Measurements from ENCODE around the gene LCN15. TPM values are rescaled to one million over a fixed set of nuclear protein-coding genes. Genes with fewer than 3 reads are reported as not detected.
"Not testable (repeated sequence)": the region's sequence is repeated elsewhere in the genome, so short reads cannot be mapped to it uniquely, and the experiment has no call there.

Gene LCN15
- total RNA-seq, 1 donor from 2014 or later, result 1.9 TPM

DNA sequence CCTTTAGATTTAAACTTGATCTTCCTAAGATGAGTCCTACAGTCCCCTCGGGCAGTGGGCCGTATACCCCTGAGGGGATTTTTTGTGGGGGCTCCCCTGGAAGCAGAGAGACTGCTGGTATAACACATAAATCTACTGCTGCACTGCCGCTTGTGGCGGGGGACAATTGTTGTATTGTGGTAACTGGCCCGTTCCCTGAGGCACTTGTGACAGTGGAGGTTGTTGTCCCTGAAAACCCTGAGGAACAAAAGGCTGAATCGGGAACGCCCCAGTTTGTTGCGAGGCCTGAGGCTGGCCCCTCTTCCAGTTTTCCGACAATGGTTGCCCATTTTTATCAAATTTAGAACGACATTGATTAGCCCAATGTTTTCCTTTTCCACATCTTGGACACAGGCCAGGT is 22.1 kb upstream of the LCN15 start:
- Mint-ChIP-seq H3K4me3 (ENCODE audit: unreplicated experiment) (no peak overlapping the region), H3K27ac (ENCODE audit: unreplicated experiment) (no peak overlapping the region), H3K9me3 (ENCODE audit: unreplicated experiment) (no peaks in the 10 kb centered on the region), H3K27me3 (ENCODE audit: unreplicated experiment) (no peaks in the 10 kb centered on the region), H3K4me1 (ENCODE audit: low read depth, unreplicated experiment) (peaks cover 51% of the 10 kb centered on the region), H3K36me3 (ENCODE audit: unreplicated experiment) (no peaks in the 10 kb centered on the region)
- TF ChIP-seq, protein P1, sequence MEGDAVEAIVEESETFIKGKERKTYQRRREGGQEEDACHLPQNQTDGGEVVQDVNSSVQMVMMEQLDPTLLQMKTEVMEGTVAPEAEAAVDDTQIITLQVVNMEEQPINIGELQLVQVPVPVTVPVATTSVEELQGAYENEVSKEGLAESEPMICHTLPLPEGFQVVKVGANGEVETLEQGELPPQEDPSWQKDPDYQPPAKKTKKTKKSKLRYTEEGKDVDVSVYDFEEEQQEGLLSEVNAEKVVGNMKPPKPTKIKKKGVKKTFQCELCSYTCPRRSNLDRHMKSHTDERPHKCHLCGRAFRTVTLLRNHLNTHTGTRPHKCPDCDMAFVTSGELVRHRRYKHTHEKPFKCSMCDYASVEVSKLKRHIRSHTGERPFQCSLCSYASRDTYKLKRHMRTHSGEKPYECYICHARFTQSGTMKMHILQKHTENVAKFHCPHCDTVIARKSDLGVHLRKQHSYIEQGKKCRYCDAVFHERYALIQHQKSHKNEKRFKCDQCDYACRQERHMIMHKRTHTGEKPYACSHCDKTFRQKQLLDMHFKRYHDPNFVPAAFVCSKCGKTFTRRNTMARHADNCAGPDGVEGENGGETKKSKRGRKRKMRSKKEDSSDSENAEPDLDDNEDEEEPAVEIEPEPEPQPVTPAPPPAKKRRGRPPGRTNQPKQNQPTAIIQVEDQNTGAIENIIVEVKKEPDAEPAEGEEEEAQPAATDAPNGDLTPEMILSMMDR (IDR thresholded peaks at IDR 0.05; ENCODE audit: partially characterized antibody, unreplicated experiment), result no peak
- no peak for DNase-seq

DNA sequence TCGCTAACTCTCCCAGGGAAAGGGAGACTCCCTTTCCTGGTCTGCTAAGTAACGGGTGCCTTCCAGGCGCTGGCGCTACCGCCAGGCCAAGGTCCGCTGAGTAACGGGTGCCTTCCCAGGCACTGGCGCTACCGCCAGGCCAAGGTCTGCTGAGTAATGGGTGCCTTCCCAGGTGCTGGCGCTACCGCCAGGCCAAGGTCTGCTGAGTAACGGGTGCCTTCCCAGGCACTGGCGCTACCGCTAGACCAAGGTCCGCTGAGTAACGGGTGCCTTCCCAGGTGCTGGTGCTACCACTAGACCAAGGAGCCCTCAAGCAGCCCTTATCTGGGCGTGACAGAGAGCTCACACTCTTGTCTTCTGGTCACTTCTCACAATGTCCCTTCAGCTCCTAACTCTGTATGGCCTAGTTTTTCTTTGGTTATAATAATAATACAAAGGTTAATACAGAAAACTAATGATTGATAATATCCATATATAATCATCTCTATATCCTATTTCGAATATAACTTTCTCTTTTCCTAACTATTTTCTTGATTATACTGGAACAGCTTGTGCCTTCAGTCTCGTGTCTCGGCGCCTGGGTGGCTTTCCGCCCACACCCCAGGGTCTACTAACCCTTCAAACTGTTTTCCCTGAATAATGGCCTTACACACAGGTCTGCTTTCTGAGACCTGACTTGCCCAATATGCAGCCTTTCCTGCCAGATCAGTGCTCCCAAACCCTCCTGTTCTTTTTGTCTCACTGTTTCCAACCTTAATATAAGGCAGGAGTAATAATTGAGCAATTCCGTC is 21.4 kb upstream of the LCN15 start:
- H3K27me3 Mint-ChIP-seq (ENCODE audit: unreplicated experiment); H3K27ac Mint-ChIP-seq (ENCODE audit: unreplicated experiment); H3K9me3 Mint-ChIP-seq (ENCODE audit: unreplicated experiment); H3K36me3 Mint-ChIP-seq (ENCODE audit: unreplicated experiment); DNase-seq: not testable (repeated sequence)
- Mint-ChIP-seq H3K4me1 (ENCODE audit: low read depth, unreplicated experiment) (peaks cover 51% of the 10 kb centered on the region), H3K4me3 (ENCODE audit: unreplicated experiment) (peak overlapping the region; percentile 8)

DNA sequence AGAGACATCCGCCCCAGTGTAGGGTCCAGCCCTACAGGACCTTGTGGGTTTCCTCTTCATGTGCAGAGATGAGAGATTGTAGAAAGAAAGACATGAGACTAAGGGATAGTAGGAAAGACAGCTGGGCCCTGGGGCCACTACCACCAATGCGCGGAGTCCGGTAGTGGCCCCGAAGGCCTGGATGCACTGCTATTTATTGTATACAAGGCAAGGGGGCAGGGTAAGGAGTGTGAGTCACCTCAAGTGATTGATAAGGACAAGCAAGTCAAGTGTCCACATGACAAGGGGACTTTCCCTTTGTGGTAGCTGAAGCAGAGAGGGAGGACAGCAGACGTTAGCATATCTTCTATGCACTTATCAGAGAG is 20.7 kb upstream of the LCN15 start:
- H3K27me3 Mint-ChIP-seq (ENCODE audit: unreplicated experiment), result peaks cover 4% of the 10 kb centered on the region
- H3K36me3 Mint-ChIP-seq (ENCODE audit: unreplicated experiment), result no peaks in the 10 kb centered on the region
- no peak for DNase-seq
- peaks cover 55% of the 10 kb centered on the region for H3K4me1 Mint-ChIP-seq (ENCODE audit: low read depth, unreplicated experiment)
- H3K27ac Mint-ChIP-seq (ENCODE audit: unreplicated experiment), result peak overlapping the region; percentile 86
- H3K4me3 Mint-ChIP-seq (ENCODE audit: unreplicated experiment), result peak overlapping the region; percentile 56
- TF ChIP-seq, protein P1 (IDR thresholded peaks at IDR 0.05; ENCODE audit: partially characterized antibody, unreplicated experiment), result no peak
- H3K9me3 Mint-ChIP-seq (ENCODE audit: unreplicated experiment), result no peaks in the 10 kb centered on the region

DNA sequence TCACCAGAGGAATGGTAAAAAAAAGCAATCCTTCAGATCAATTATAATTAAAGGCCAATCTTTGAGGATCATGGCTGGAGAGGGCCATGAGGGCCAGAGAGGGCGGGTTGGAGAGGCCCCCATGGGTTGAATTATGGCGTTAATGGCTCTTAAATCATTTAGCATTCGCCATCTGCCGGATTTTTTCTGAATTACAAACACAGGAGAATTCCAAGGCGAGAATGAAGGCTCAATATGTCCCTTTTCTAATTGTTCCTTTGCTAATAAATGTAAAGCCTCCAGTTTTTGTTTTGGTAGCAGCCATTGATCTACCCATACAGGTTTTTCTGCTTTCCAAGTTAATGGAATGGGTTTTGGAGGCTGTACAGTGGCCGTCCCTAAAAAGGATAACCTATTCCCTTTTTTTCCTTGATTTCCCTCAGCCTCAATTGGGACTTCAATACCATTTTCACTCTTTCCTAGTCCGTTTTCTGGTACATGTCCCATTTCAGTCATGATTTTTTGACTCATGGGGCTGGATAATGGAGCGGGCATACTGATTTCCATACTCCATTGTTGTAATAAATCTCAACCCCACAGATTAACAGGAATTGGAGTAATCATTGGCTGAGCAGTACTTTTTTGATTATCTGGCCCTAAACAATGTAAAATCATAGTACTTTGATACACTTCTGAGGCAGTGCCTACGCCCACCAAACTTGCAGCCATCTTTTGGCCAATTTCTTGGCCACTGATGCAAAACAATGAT is 20.1 kb upstream of the LCN15 start:
- TF ChIP-seq, protein P1 (IDR thresholded peaks at IDR 0.05; ENCODE audit: partially characterized antibody, unreplicated experiment), result peak; percentile 61
- Mint-ChIP-seq H3K4me1 (ENCODE audit: low read depth, unreplicated experiment) (peaks cover 53% of the 10 kb centered on the region), H3K36me3 (ENCODE audit: unreplicated experiment) (peaks cover under 1% of the 10 kb centered on the region), H3K27ac (ENCODE audit: unreplicated experiment) (peak overlapping the region; percentile 86), H3K9me3 (ENCODE audit: unreplicated experiment) (peaks cover 2% of the 10 kb centered on the region), H3K27me3 (ENCODE audit: unreplicated experiment) (peaks cover 4% of the 10 kb centered on the region), H3K4me3 (ENCODE audit: unreplicated experiment) (peak overlapping the region; percentile 56)
- no peak for DNase-seq

DNA sequence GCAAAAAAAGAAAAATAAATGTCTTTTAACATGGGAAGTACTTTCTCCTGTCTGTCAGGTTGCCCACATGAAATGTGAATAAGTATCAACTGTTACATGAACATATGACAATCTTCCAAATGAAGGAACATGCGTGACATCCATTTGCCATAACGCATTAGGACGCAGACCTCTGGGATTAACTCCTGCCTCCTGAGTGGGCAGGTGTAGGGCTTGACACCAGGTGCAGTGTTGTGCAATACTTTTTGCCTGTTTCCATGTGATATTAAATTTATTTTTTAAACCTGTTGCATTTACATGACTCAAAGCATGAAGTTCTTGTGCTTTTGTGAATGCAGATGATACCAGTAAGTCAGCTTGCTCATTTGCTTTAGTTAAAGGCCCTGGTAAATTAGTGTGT is 18.1 kb upstream of the LCN15 start:
- peaks cover 15% of the 10 kb centered on the region for H3K9me3 Mint-ChIP-seq (ENCODE audit: unreplicated experiment)
- H3K27me3 Mint-ChIP-seq (ENCODE audit: unreplicated experiment), result peaks cover 19% of the 10 kb centered on the region
- peaks cover 34% of the 10 kb centered on the region for H3K4me1 Mint-ChIP-seq (ENCODE audit: low read depth, unreplicated experiment)
- DNase-seq, result no peak
- peaks cover 15% of the 10 kb centered on the region for H3K36me3 Mint-ChIP-seq (ENCODE audit: unreplicated experiment)
- no peak overlapping the region for H3K4me3 Mint-ChIP-seq (ENCODE audit: unreplicated experiment)
- no peak overlapping the region for H3K27ac Mint-ChIP-seq (ENCODE audit: unreplicated experiment)
- TF ChIP-seq, protein P1 (IDR thresholded peaks at IDR 0.05; ENCODE audit: partially characterized antibody, unreplicated experiment), result no peak

Measured in glutamatergic neuron (in vitro differentiated cells).